OCI-LY7 (cell line): Measurements from ENCODE around the gene GTF2A2. TPM values are rescaled to one million over a fixed set of nuclear protein-coding genes. Genes with fewer than 3 reads are reported as not detected.
"Not testable (repeated sequence)": the region's sequence is repeated elsewhere in the genome, so short reads cannot be mapped to it uniquely, and the experiment has no call there.

ENCODE experiments used
- BruUV-seq: library from RNA; stranded (reverse); fragments of 400-500 nt; replicated peaks from 2 replicates; lab custom pipeline; 2021; lab: Mats Ljungman, UMichigan
- CTCF ChIA-PET: fragments of 300-600 bp; sonication (Branson Sonifier 250); formaldehyde crosslinking; loops from one replicate; lab custom pipeline; 2022; ENCODE audit warnings: antibody characterized with exemption; ENCODE audit not compliant: unreplicated experiment; lab: Charles Lee
- POLR2A ChIA-PET: fragments of 300-600 bp; sonication (Branson Sonifier 250); formaldehyde crosslinking; loops from one replicate; lab custom pipeline; 2022; ENCODE audit warnings: antibody characterized with exemption; lab: Charles Lee
- DNase-seq: peaks from one replicate; pipeline ENCODE4 v3.0.0-alpha.2; 2015; ENCODE audit warnings: low spot score
- H2AFZ ChIP-seq: fragments of 200-600 bp; sonication (generic), shearing (Covaris generic); 2 replicates; pipeline ENCODE4 v1.6.1; 2014; ENCODE audit warnings: mild to moderate bottlenecking, antibody characterized with exemption, low read length, moderate library complexity
- H3K27ac ChIP-seq: fragments of 200-600 bp; sonication (generic); 2 replicates; pipeline ENCODE4 v1.5.1; 2014; ENCODE audit warnings: mixed run types, low read depth, mild to moderate bottlenecking, moderate library complexity, low read length, inconsistent platforms; ENCODE audit not compliant: poor library complexity, severe bottlenecking
- H3K36me3 ChIP-seq: fragments of 200-600 bp; sonication (generic); 2 replicates; pipeline ENCODE4 v1.6.1; 2014; ENCODE audit warnings: mild to moderate bottlenecking, antibody characterized with exemption, low read length, moderate library complexity, mixed read lengths; ENCODE audit not compliant: insufficient read depth
- H3K4me1 ChIP-seq: fragments of 200-600 bp; sonication (generic); 2 replicates; pipeline ENCODE4 v1.5.1; 2014; ENCODE audit warnings: mild to moderate bottlenecking, low read length; ENCODE audit not compliant: insufficient read depth, poor library complexity, severe bottlenecking
- H3K4me2 ChIP-seq: fragments of 200-600 bp; sonication (generic); 2 replicates; pipeline ENCODE4 v1.6.1; 2014; ENCODE audit warnings: mild to moderate bottlenecking, low read length
- H3K4me3 ChIP-seq: fragments of 200-600 bp; sonication (generic); 2 replicates; pipeline ENCODE4 v1.5.1; 2014; ENCODE audit warnings: mild to moderate bottlenecking, low read depth, low read length; ENCODE audit not compliant: poor library complexity, severe bottlenecking
- H3K79me2 ChIP-seq: fragments of 200-600 bp; sonication (generic); 2 replicates; pipeline ENCODE4 v1.6.1; 2016; ENCODE audit warnings: low read depth, mild to moderate bottlenecking, low read length, moderate library complexity, mixed read lengths; ENCODE audit not compliant: insufficient read depth
- H3K9me2 ChIP-seq: fragments of 200-600 bp; sonication (generic); 2 replicates; pipeline ENCODE4 v1.6.1; 2016; ENCODE audit warnings: mild to moderate bottlenecking, low read length, mixed read lengths; ENCODE audit not compliant: insufficient read depth
- H3K9me3 ChIP-seq: fragments of 200-600 bp; sonication (generic); 2 replicates; pipeline ENCODE4 v1.6.1; 2014; ENCODE audit warnings: mild to moderate bottlenecking, mixed run types, low read length, mixed read lengths
- H4K20me1 ChIP-seq: fragments of 200-600 bp; sonication (generic); 2 replicates; pipeline ENCODE4 v1.6.1; 2014; ENCODE audit warnings: mild to moderate bottlenecking, antibody characterized with exemption, low read length, moderate library complexity, mixed read lengths; ENCODE audit not compliant: insufficient read depth
- EZH2phosphoT487 ChIP-seq: fragments of 200-600 bp; sonication (generic); IDR thresholded peaks from 2 replicates; pipeline ENCODE4 v1.6.1; 2018; ENCODE audit warnings: low read depth, borderline replicate concordance, mild to moderate bottlenecking, mixed run types, antibody characterized with exemption, low read length, moderate library complexity, mixed read lengths
- intact Hi-C: fragments of 100-400 bp; cut with micrococcal nuclease; formaldehyde crosslinking; loops from one replicate; pipeline ENCODE4 v1.10.0; 2022; ENCODE audit not compliant: unreplicated experiment
- total RNA-seq, 2 experiments: library from RNA; depleted of rRNA in 1 of 2; stranded (reverse); fragments of >200 nt in 1 of 2; shearing (Covaris generic) in 1 of 2; gene quantifications; 2 replicates each; pipeline ENCODE4 v1.2.3, GENCODE V29; 2014 to 2022
- TF ChIP-seq, protein P1 (sequence below): fragments of 200-600 bp; sonication (generic); conservative IDR thresholded peaks from 2 replicates; pipeline ENCODE4 v1.5.1; 2014; ENCODE audit warnings: mild to moderate bottlenecking, antibody characterized with exemption, low read length, moderate library complexity, mixed read lengths

GTF2A2 gene
- total RNA-seq, 2 experiments from 2014 or later = 69.3 to 139 TPM

DNA sequence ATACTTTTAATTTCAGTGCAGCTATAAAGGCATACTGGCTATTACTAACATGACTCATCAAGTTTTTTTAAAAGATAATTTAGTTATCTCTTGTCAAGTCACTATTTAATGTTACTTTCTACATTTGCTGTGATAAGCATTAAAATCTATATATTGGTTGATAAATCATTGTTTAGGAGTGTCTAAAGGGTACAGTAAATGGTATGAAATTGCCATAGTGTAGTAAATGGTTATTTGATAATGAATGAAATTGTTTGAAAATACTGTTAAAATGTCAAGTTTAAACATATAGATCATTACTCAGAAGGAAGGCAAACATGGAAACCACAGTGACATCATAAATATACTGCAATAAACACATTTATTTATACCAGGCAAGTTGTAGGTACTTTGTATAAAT is 45.0 kb upstream of the GTF2A2 start:
- H3K79me2 ChIP-seq = no peaks in the 10 kb centered on the region
- no peaks in the 10 kb centered on the region; the same call in 1 of the 2 replicates for H3K9me3 ChIP-seq
- ChIA-PET POLR2A (no interaction called here), CTCF (no interaction called here)
- H3K36me3 ChIP-seq = no peaks in the 10 kb centered on the region
- no peak overlapping the region for H3K4me3 ChIP-seq
- no peaks in the 10 kb centered on the region for H4K20me1 ChIP-seq
- no TSS peak for BruUV-seq
- TF ChIP-seq, protein P1, sequence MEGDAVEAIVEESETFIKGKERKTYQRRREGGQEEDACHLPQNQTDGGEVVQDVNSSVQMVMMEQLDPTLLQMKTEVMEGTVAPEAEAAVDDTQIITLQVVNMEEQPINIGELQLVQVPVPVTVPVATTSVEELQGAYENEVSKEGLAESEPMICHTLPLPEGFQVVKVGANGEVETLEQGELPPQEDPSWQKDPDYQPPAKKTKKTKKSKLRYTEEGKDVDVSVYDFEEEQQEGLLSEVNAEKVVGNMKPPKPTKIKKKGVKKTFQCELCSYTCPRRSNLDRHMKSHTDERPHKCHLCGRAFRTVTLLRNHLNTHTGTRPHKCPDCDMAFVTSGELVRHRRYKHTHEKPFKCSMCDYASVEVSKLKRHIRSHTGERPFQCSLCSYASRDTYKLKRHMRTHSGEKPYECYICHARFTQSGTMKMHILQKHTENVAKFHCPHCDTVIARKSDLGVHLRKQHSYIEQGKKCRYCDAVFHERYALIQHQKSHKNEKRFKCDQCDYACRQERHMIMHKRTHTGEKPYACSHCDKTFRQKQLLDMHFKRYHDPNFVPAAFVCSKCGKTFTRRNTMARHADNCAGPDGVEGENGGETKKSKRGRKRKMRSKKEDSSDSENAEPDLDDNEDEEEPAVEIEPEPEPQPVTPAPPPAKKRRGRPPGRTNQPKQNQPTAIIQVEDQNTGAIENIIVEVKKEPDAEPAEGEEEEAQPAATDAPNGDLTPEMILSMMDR = no peak
- no peak for TF ChIP-seq EZH2phosphoT487
- H2AFZ ChIP-seq = no peak overlapping the region
- H3K27ac ChIP-seq = no peak overlapping the region
- H3K4me2 ChIP-seq = no peak overlapping the region
- no peak for DNase-seq
- H3K4me1 ChIP-seq = no peaks in the 10 kb centered on the region
- H3K9me2 ChIP-seq = no peaks in the 10 kb centered on the region
- intact Hi-C loops = no loop called here

DNA sequence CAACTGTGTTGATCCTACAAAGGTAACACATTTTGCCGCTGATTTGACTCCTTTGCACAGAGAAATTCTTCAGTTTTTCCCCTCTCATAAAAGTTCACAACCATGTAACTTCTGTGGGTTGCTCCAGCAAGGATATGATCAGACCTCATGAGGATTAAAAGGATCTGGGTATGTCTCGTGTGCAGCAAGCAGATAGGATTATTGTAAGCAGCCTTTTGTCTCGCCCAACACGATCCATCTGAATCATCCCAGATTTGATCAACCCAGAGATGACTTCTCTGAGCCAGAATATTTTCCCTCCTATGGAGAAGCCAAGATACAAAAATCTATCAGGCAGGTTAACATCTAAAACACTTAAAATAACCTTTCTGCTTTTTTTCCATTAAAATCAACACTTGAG is 44.6 kb upstream of the GTF2A2 start:
- H3K27ac ChIP-seq = no peak overlapping the region
- H3K36me3 ChIP-seq = no peaks in the 10 kb centered on the region
- no peaks in the 10 kb centered on the region for H3K4me1 ChIP-seq
- no peaks in the 10 kb centered on the region for H3K9me3 ChIP-seq
- H3K9me2 ChIP-seq = no peaks in the 10 kb centered on the region
- intact Hi-C loops = no loop called here
- TF ChIP-seq, protein P1 = no peak
- TF ChIP-seq EZH2phosphoT487 = no peak
- ChIA-PET CTCF (no interaction called here), POLR2A (no interaction called here)
- no peak overlapping the region for H3K4me3 ChIP-seq
- H2AFZ ChIP-seq = no peak overlapping the region
- DNase-seq = no peak
- no peak overlapping the region for H3K4me2 ChIP-seq
- no peaks in the 10 kb centered on the region for H3K79me2 ChIP-seq
- no TSS peak for BruUV-seq
- H4K20me1 ChIP-seq = no peaks in the 10 kb centered on the region

DNA sequence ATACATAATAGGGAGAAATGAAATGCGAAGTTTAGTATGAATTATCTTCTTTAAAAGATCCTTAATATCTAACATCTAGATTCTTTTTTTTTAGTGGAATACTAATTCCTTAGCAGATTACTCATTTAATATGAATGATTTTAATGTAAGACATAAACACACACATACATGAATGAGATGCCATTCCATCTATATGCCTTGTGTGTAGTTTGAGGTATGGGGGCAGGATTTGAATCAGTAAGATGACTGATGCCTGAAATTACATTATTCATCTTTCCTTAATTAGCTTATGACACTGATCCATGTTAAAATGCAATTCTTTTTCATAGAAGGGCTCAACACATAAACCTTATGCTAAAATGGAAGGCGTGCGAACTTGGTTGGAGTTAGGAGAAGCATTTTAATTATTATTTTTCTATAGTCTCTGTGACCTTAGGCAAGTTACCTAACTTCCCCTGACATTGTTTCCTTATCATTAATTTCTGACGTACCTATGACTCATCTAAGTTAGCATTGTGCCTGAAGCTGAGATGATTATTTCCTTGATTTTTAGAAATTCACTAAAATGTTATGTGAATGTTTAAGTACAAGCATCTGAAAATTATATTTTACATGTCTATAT is 42.6 kb upstream of the GTF2A2 start:
- Histone ChIP-seq H3K79me2 (no peaks in the 10 kb centered on the region), H2AFZ (no peak overlapping the region), H3K4me1 (no peaks in the 10 kb centered on the region), H3K4me2 (no peak overlapping the region), H3K36me3 (no peaks in the 10 kb centered on the region), H3K4me3 (no peak overlapping the region), H4K20me1 (no peaks in the 10 kb centered on the region), H3K9me2 (no peaks in the 10 kb centered on the region), H3K9me3 (no peaks in the 10 kb centered on the region), H3K27ac (no peak overlapping the region)
- ChIA-PET POLR2A (interaction anchor here (0.8 kb wide), 1 partner anchor 10 kb away, joined by 4 read pairs; the partner anchor contains the start of gene BNIP2), CTCF (no interaction called here)
- intact Hi-C loops = loop anchor here (10.0 kb wide), 2 partner anchors 425 to 475 kb away; no protein-coding TSS in a partner anchor
- TF ChIP-seq, protein P1 = no peak
- no peak for TF ChIP-seq EZH2phosphoT487
- DNase-seq = no peak
- BruUV-seq = no TSS peak

DNA sequence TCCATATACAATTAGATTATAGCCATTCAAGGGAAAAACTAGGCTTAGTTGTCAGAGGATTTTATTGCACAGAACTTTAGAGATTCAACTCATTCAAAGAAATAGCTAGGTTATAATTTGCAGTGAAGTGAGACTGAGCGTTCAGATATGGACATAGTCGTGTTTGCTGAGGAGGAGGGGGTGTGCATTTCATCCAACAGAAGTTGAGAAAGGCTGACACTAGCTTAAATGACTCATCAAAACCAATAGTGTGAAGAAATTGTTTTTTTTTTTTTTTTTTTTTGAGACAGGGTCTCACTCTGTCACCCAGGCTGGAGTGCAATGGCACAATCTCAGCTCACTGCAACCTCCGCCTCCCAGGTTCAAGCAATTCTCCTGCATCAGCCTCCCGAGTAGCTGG is 40.8 kb upstream of the GTF2A2 start:
- POLR2A ChIA-PET = interaction anchor here (0.6 to 0.9 kb wide), 3 partner anchors 15 to 40 kb away, joined by 3 to 4 read pairs (median 3); no protein-coding TSS in a partner anchor
- not testable (repeated sequence) for DNase-seq

More for the DNA sequence above, 40.8 kb upstream of the GTF2A2 start:
- H3K4me1 ChIP-seq, H3K4me2 ChIP-seq, H3K9me3 ChIP-seq, H3K27ac ChIP-seq, H3K4me3 ChIP-seq, CTCF ChIA-PET, BruUV-seq, H2AFZ ChIP-seq, H3K79me2 ChIP-seq, H3K9me2 ChIP-seq, H4K20me1 ChIP-seq, H3K36me3 ChIP-seq: not testable (repeated sequence)
- intact Hi-C loops = loop anchor here (10.0 kb wide), 2 partner anchors 427 to 477 kb away; no protein-coding TSS in a partner anchor
